ENCODE measurements around the gene EDAR.

DNA sequence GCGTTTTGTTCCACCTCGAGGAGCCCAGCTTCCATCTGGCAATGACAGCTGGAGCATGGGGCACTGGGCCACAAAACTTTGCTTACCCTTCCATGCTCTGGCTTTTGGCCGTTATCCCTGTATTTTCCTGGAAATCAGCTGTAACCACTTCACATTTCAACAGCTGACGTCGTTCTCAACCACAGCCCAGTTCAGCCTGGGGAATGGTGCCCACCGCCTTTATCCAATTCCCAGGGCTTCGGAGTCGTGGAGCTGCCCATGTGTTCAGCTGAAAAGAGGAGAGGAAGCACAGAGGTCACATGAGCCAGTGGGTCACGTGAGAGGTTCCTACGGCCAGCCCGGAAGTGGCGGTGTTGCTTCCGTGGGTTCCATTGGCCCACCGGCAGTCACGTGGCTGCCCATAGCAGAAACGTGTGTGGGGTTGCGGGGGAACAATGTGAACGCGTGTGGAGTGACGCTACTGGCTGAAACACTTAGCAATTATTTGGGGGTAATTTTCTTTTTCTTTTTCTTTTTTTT, 16.7 kb upstream of the EDAR start:
- TF ChIP-seq, protein P1, sequence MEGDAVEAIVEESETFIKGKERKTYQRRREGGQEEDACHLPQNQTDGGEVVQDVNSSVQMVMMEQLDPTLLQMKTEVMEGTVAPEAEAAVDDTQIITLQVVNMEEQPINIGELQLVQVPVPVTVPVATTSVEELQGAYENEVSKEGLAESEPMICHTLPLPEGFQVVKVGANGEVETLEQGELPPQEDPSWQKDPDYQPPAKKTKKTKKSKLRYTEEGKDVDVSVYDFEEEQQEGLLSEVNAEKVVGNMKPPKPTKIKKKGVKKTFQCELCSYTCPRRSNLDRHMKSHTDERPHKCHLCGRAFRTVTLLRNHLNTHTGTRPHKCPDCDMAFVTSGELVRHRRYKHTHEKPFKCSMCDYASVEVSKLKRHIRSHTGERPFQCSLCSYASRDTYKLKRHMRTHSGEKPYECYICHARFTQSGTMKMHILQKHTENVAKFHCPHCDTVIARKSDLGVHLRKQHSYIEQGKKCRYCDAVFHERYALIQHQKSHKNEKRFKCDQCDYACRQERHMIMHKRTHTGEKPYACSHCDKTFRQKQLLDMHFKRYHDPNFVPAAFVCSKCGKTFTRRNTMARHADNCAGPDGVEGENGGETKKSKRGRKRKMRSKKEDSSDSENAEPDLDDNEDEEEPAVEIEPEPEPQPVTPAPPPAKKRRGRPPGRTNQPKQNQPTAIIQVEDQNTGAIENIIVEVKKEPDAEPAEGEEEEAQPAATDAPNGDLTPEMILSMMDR (conservative IDR thresholded peaks at IDR 0.05 in 1 of 2, IDR thresholded peaks at IDR 0.05 in 1 of 2; ENCODE audit: extremely low read depth in 1 of 2, insufficient read depth in 1 of 2, low read depth in 1 of 2, low read length in 2 of 2): no peak
- TF ChIP-seq EZH2 (IDR thresholded peaks at IDR 0.05; ENCODE audit: borderline replicate concordance, low read length): no peak
